ENCODE data around the gene CYSTM1.

Gene CYSTM1

GRCh38 chr5:140235791-140236551 lies 61.0 kb downstream of the CYSTM1 start:
- no peak for TF ChIP-seq POLR2A (IDR thresholded peaks at IDR 0.05; ENCODE audit: low read depth, low read length)
- FAIRE-seq (no peak), DNase-seq (ENCODE audit: insufficient read length, low spot score) (no peak)

GRCh38 chr5:140236891-140237598 lies 62.1 kb downstream of the CYSTM1 start:
- DNase-seq (ENCODE audit: insufficient read length, low spot score): no peak
- no peak for TF ChIP-seq POLR2A (IDR thresholded peaks at IDR 0.05; ENCODE audit: low read depth, low read length)
- FAIRE-seq: no peak

- FAIRE-seq (no peak), DNase-seq (ENCODE audit: insufficient read length, low spot score) (no peak)
- TF ChIP-seq POLR2A (IDR thresholded peaks at IDR 0.05; ENCODE audit: low read depth, low read length): no peak
These were observed 63.8 kb downstream of the CYSTM1 start for GRCh38 chr5:140238756-140239155.

DNA sequence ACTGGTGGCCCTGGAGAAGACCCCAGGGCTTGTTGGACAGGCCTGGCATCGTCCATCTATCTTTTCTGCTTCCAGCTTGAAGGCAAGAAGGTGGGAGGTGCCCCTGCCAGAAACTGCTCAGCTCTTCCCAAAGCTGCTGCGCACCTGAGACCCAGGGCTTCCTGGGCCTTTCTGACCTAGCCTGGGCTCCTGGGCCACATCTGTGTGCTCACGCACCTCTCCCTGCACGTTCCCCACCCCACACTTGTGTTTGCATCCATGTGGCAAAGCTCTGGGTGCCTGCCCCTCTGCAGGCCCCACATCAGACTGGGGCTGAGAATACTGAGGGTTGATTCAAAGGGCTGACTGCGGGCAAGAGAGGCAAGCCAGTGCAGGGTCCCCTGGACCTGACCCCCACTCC lies 64.5 kb downstream of the CYSTM1 start:
- no peak for TF ChIP-seq POLR2A (IDR thresholded peaks at IDR 0.05; ENCODE audit: low read depth, low read length)
- DNase-seq (ENCODE audit: insufficient read length, low spot score) (no peak), FAIRE-seq (no peak)

DNA sequence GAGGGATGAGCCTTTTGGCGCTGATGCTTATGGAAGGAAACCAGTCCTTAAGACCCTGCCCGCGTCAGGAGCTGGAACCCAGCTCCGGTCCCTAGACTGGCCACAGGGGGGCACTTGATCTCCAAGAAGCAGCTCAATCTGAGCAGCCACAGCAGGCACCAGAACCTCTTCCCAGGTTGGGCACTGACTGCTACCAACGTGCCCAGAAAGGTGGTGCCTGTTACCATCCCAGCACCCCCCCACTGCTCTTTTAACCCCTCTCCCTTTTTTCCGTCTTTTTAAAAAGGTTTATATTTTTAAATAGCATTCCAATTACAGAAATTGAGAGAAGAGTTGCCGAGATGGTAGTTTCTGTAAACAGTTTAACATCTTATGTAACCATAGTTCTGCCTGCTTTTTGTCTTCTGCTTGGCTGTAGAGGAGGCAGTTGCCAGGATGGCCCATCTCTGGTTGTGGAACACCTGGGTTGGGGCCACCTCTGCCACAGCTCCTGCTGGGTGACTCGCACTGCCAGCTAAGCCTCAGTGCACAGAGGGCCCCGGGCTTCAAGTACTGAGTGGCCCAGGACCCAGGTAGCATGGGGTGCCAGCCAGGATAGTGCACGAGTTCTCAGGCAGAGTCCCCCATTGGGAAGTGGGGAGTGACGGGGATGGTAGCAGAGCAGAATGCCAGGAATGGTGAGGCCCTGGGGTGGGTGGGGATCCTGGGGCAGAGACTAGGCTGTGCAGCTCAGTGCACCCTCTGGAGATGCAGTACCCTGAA lies 65.1 kb downstream of the CYSTM1 start:
- TF ChIP-seq POLR2A (IDR thresholded peaks at IDR 0.05; ENCODE audit: low read depth, low read length): no peak
- FAIRE-seq (no peak), DNase-seq (ENCODE audit: insufficient read length, low spot score) (no peak)

DNA sequence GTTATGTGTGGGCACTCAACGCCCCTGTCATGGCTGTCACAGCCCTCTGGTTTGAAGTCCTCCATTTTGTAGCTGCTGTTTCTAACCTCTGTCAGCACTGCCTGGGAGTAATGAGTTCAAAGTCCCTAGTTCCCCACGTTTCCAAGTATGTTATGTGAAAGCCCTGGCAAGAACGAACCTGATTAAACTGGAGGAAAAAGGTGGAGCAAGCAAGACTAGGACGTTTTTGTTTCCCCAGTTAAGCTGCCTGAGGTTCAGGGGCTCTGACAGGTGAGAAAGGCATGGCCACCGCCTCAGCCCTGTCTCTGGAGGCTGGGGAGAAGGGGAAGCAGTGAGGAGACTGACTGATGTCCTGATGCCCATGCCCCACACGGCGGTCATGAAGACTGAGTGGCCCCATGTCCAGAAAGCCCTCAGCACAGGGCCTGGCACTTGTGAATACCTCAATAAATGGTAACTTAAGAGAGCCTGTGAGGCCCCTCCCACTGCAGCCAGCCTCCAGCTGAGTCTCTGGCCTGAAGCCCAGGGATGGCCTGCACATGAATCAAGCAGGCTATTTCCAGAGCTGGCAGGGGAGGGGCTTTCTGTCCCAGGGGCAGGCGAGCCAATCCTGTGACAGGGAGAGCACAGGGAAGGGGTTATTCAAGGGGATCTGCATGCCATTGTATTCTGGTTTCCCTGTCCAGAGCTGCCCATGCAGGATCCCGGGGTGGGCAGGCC lies 66.2 kb downstream of the CYSTM1 start:
- DNase-seq (ENCODE audit: insufficient read length, low spot score): peak; percentile 66
- no peak for TF ChIP-seq POLR2A (IDR thresholded peaks at IDR 0.05; ENCODE audit: low read depth, low read length)
- no peak for FAIRE-seq

- TF ChIP-seq POLR2A (IDR thresholded peaks at IDR 0.05; ENCODE audit: low read depth, low read length): no peak
- FAIRE-seq: no peak
- DNase-seq (ENCODE audit: insufficient read length, low spot score): no peak
These were observed 67.1 kb downstream of the CYSTM1 start for GRCh38 chr5:140242099-140242498.

GRCh38 chr5:140242890-140243585 lies 68.0 kb downstream of the CYSTM1 start:
- FAIRE-seq: no peak
- no peak for DNase-seq (ENCODE audit: insufficient read length, low spot score)
- TF ChIP-seq POLR2A (IDR thresholded peaks at IDR 0.05; ENCODE audit: low read depth, low read length): no peak

- TF ChIP-seq POLR2A (IDR thresholded peaks at IDR 0.05; ENCODE audit: low read depth, low read length): no peak
- FAIRE-seq: no peak
- DNase-seq (ENCODE audit: insufficient read length, low spot score): no peak
These were observed 68.8 kb downstream of the CYSTM1 start for GRCh38 chr5:140243706-140244250.

GRCh38 chr5:140244525-140245025 lies 69.6 kb downstream of the CYSTM1 start:
- no peak for TF ChIP-seq POLR2A (IDR thresholded peaks at IDR 0.05; ENCODE audit: low read depth, low read length)
- DNase-seq (ENCODE audit: insufficient read length, low spot score) (peak; percentile 50), FAIRE-seq (no peak)

DNA sequence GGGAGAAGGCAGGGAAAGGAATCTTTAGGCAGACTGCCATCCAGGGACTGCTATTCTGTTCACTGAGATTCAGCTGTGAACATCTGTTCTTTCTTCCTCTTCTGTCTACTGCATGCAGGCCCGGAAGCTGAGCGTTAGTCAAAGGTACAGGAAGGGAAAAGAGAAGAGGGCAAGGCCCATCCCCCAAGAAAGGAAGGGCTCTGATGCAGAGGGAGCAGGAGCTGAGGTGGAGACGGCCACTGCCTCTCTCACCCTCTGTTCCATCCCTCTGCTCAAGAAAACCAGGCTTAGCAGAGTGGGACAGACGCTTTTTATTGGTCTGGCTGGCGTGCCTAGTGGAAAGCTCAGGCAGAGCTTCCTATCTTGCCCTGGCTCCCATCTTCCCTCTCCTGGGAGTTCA lies 70.4 kb downstream of the CYSTM1 start:
- no peak for TF ChIP-seq POLR2A (IDR thresholded peaks at IDR 0.05; ENCODE audit: low read depth, low read length)
- FAIRE-seq (no peak), DNase-seq (ENCODE audit: insufficient read length, low spot score) (no peak)

DNA sequence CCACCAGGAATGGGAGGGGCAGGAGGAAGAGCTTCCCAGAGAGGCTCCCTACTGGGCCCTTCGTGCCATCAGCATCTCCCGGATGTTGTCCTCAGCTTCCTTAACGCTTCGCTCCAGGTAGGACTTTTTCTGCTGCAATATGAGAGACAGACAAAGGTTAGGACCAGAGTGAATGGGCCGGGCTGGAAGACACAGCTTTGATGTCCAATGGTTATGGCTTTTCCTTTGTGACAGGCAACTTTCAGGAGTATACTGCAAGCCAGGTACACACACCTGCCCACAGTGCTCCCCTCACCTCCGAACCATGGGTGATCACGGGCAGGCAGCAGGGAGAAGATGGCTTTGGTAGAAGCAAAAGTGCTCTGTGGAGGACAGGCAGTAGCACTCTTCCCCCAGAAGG lies 70.9 kb downstream of the CYSTM1 start:
- FAIRE-seq: no peak
- no peak for TF ChIP-seq POLR2A (IDR thresholded peaks at IDR 0.05; ENCODE audit: low read depth, low read length)

More for the DNA sequence above, 70.9 kb downstream of the CYSTM1 start:
- no peak for DNase-seq (ENCODE audit: insufficient read length, low spot score)

Measured in H54 (cell line).